Caco-2 (cell line): ENCODE data around the gene SHTN1. TPM values are rescaled to one million over a fixed set of nuclear protein-coding genes. Genes with fewer than 3 reads are reported as not detected.
A peak's percentile ranks its signal among the peaks of the same experiment; 100 is the strongest.

Experiments used
- BruUV-seq: library from RNA; stranded (reverse); fragments of 400-500 nt; replicated peaks from 2 replicates; lab custom pipeline; 2021; lab: Mats Ljungman, UMichigan
- CTCF ChIA-PET: fragments of 300-600 bp; sonication (Branson Sonifier 250); formaldehyde crosslinking; loops from one replicate; lab custom pipeline; 2022; ENCODE audit warnings: antibody characterized with exemption; lab: Charles Lee
- POLR2A ChIA-PET: fragments of 300-600 bp; sonication (Branson Sonifier 250); formaldehyde crosslinking; loops from one replicate; lab custom pipeline; 2022; ENCODE audit warnings: antibody characterized with exemption; lab: Charles Lee
- DNase-seq, 2 experiments: peaks; one replicate each; pipeline versions ENCODE4 v3.0.0 to v3.0.0-alpha.2; 2020 to 2022
- H3K27me3 ChIP-seq: replicated peaks from 2 replicates; pipeline ENCODE4 v1.6.0; 2011; ENCODE audit warnings: low read length; ENCODE audit not compliant: control insufficient read depth, insufficient read depth
- H3K36me3 ChIP-seq: 2 replicates; pipeline ENCODE4 v1.5.1; 2011; ENCODE audit warnings: low read length; ENCODE audit not compliant: control insufficient read depth, insufficient read depth
- H3K4me1 ChIP-seq: fragments of 250-450 bp; sonication (Bioruptor Pico); 2 replicates; pipeline ENCODE4 v1.5.1; 2020; ENCODE audit warnings: mild to moderate bottlenecking
- H3K4me3 ChIP-seq: 2 replicates; pipeline ENCODE4 v1.5.1; 2011; ENCODE audit warnings: low read depth, mild to moderate bottlenecking, control low read depth, low read length
- H3K9me3 ChIP-seq: fragments of 250-450 bp; sonication (Bioruptor Pico); 2 replicates; pipeline ENCODE4 v1.5.1; 2020; ENCODE audit warnings: mild to moderate bottlenecking, moderate library complexity
- H3K27ac Mint-ChIP-seq: one replicate; pipeline ENCODE4 v1.8.0; 2022; ENCODE audit warnings: mixed read lengths; ENCODE audit not compliant: unreplicated experiment
- H3K27me3 Mint-ChIP-seq: one replicate; pipeline ENCODE4 v1.8.0; 2022; ENCODE audit warnings: mixed read lengths; ENCODE audit not compliant: insufficient read depth, unreplicated experiment
- H3K36me3 Mint-ChIP-seq: one replicate; pipeline ENCODE4 v1.8.0; 2022; ENCODE audit warnings: mild to moderate bottlenecking, mixed read lengths; ENCODE audit not compliant: insufficient read depth, unreplicated experiment
- H3K4me1 Mint-ChIP-seq: one replicate; pipeline ENCODE4 v1.8.0; 2022; ENCODE audit warnings: low read depth, mixed read lengths; ENCODE audit not compliant: unreplicated experiment
- H3K4me3 Mint-ChIP-seq: one replicate; pipeline ENCODE4 v1.8.0; 2022; ENCODE audit warnings: mild to moderate bottlenecking, moderate library complexity, mixed read lengths; ENCODE audit not compliant: unreplicated experiment
- H3K9me3 Mint-ChIP-seq: one replicate; pipeline ENCODE4 v1.8.0; 2022; ENCODE audit warnings: mixed read lengths; ENCODE audit not compliant: unreplicated experiment
- CTCF ChIP-seq, 2 experiments: fragments of 200-600 bp in 1 of 2; IDR thresholded peaks; 1 replicate in 1 of 2; 2 replicates in 1 of 2; pipeline versions ENCODE4 v1.5.1 to v1.8.0; 2011 to 2022; ENCODE audit warnings: antibody characterized with exemption in 1 of 2, control low read depth in 1 of 2, inconsistent platforms in 1 of 2, low read depth in 1 of 2, low read length in 1 of 2, mild to moderate bottlenecking in 1 of 2, moderate library complexity in 1 of 2; ENCODE audit not compliant: insufficient read depth in 1 of 2, severe bottlenecking in 1 of 2, unreplicated experiment in 1 of 2
- intact Hi-C: fragments of 100-400 bp; cut with micrococcal nuclease; formaldehyde crosslinking; loops from one replicate; pipeline ENCODE4 v1.10.0; 2022; ENCODE audit not compliant: unreplicated experiment
- total RNA-seq: library from RNA; stranded (reverse); gene quantifications from 2 replicates; pipeline ENCODE4 v1.2.3, GENCODE V29; 2022

Gene SHTN1
- total RNA-seq, 1 experiment from 2014 or later: 80.8 TPM

- POLR2A ChIA-PET: interaction anchor here (0.6 kb wide), 2 partner anchors 38 to 39 kb away, joined by 3 to 6 read pairs; no protein-coding TSS in a partner anchor
- no peak for TF ChIP-seq CTCF (IDR thresholded peaks at IDR 0.05; ENCODE audit: insufficient read depth in 1 of 2, low read depth in 1 of 2, low read length in 1 of 2, severe bottlenecking in 1 of 2, unreplicated experiment in 1 of 2)
- H3K27ac Mint-ChIP-seq: no peak overlapping the region
- DNase-seq: no peak
- peaks cover 26% of the 10 kb centered on the region for H3K4me1 Mint-ChIP-seq
- H3K4me3 Mint-ChIP-seq: peak overlapping the region; percentile 80
- Histone ChIP-seq H3K9me3 (no peaks in the 10 kb centered on the region), H3K27me3 (no peaks in the 10 kb centered on the region), H3K4me3 (peak overlapping the region; percentile 68), H3K36me3 (no peaks in the 10 kb centered on the region), H3K4me1 (no peaks in the 10 kb centered on the region)
- no TSS peak for BruUV-seq
- no peaks in the 10 kb centered on the region for H3K9me3 Mint-ChIP-seq
- peaks cover 12% of the 10 kb centered on the region for H3K36me3 Mint-ChIP-seq
- CTCF ChIA-PET: interaction anchor here (0.8 to 1.5 kb wide), 5 partner anchors 53 to 326 kb away, joined by 3 to 10 read pairs (median 4); no protein-coding TSS in a partner anchor
- peaks cover 8% of the 10 kb centered on the region for H3K27me3 Mint-ChIP-seq
- intact Hi-C loops: loop anchor here (5.0 kb wide), 1 partner anchor 158 kb away; the partner anchor contains the start of gene SHTN1
Observed at GRCh38 chr10:116848944-116849247, 156.1 kb downstream of the SHTN1 start.

DNA sequence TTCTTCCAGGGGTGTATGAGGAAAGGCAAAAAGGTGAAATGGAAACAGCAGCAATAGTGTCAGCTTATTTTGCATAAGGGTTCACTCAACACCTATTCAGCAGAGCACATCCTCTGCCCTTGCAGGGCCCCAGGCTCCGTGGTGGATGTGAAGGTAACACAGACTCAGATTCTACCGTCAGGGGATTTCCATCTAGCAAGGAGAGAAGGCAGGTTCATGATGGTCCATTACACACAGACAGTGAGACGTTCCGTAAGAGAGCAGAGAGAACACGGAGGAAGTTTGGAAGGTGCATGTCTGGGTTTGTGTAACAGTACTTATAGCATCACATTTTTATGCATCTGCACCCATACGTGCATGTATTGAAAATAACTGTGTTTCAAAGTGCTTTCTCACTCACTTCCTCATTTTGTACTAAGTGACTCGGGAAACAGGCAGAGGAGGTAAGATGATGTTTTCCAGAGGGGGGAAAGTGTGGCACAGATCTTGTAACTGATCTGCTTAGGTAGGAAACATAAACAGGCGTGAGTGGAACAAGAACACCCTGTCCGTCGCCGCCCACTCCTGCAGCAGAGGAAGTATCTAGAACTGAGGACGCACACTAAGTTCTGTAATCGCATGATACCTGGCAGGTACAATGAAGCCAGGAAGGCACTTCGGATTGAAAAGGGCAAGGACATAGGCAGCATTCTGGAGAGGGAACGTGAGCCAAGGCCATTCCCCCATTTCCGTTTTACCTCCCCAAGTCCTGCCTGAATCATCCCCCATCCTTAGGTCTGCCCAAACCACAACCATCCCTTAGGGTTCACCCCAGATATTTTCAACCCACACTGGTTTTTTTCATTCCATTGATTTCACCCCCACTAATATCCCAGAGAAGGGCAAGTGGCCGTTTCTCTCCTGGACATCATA is 156.7 kb downstream of the SHTN1 start:
- H3K4me1 ChIP-seq: no peaks in the 10 kb centered on the region
- Mint-ChIP-seq H3K27ac (peak overlapping the region; percentile 26), H3K36me3 (peaks cover 12% of the 10 kb centered on the region), H3K9me3 (no peaks in the 10 kb centered on the region), H3K27me3 (peaks cover 8% of the 10 kb centered on the region), H3K4me3 (peak overlapping the region; percentile 80), H3K4me1 (peaks cover 26% of the 10 kb centered on the region)
- H3K27me3 ChIP-seq: no peaks in the 10 kb centered on the region
- ChIA-PET CTCF (interaction anchor here (0.8 to 1.5 kb wide), 5 partner anchors 52 to 327 kb away, joined by 3 to 10 read pairs (median 4); no protein-coding TSS in a partner anchor), POLR2A (interaction anchor here (0.6 kb wide), 1 partner anchor 40 kb away, joined by 3 read pairs; no protein-coding TSS in a partner anchor)
- intact Hi-C loops: loop anchor here (5.0 kb wide), 1 partner anchor 159 kb away; the partner anchor contains the start of gene SHTN1
- TF ChIP-seq CTCF (IDR thresholded peaks at IDR 0.05; ENCODE audit: insufficient read depth in 1 of 2, low read depth in 1 of 2, low read length in 1 of 2, severe bottlenecking in 1 of 2, unreplicated experiment in 1 of 2): no peak
- BruUV-seq: no TSS peak
- no peaks in the 10 kb centered on the region for H3K36me3 ChIP-seq
- no peaks in the 10 kb centered on the region for H3K9me3 ChIP-seq
- DNase-seq: no peak
- H3K4me3 ChIP-seq: peak overlapping the region; percentile 68

- no peak overlapping the region for H3K4me3 Mint-ChIP-seq
- POLR2A ChIA-PET: no interaction called here
- no peak for TF ChIP-seq CTCF (IDR thresholded peaks at IDR 0.05; ENCODE audit: insufficient read depth in 1 of 2, low read depth in 1 of 2, low read length in 1 of 2, severe bottlenecking in 1 of 2, unreplicated experiment in 1 of 2)
Observed at GRCh38 chr10:116845823-116846222, 159.2 kb downstream of the SHTN1 start.

More at GRCh38 chr10:116845823-116846222, 159.2 kb downstream of the SHTN1 start:
- Mint-ChIP-seq H3K36me3 (peaks cover 12% of the 10 kb centered on the region), H3K9me3 (no peaks in the 10 kb centered on the region), H3K27ac (no peak overlapping the region), H3K27me3 (peaks cover 5% of the 10 kb centered on the region), H3K4me1 (peaks cover 16% of the 10 kb centered on the region)
- H3K9me3 ChIP-seq: no peaks in the 10 kb centered on the region
- no peaks in the 10 kb centered on the region for H3K4me1 ChIP-seq
- H3K4me3 ChIP-seq: no peak overlapping the region
- BruUV-seq: no TSS peak
- no peak for DNase-seq
- no peaks in the 10 kb centered on the region for H3K36me3 ChIP-seq
- no peaks in the 10 kb centered on the region for H3K27me3 ChIP-seq
- intact Hi-C loops: loop anchor here (5.0 kb wide), 1 partner anchor 161 kb away; the partner anchor contains the start of gene SHTN1
- CTCF ChIA-PET: no interaction called here
